Measurements from ENCODE around the gene ADGRF3.
A peak's percentile ranks its signal among the peaks of the same experiment; 100 is the strongest.
"Not testable (repeated sequence)": the region's sequence is repeated elsewhere in the genome, so short reads cannot be mapped to it uniquely, and the experiment has no call there.

Gene ADGRF3

DNA sequence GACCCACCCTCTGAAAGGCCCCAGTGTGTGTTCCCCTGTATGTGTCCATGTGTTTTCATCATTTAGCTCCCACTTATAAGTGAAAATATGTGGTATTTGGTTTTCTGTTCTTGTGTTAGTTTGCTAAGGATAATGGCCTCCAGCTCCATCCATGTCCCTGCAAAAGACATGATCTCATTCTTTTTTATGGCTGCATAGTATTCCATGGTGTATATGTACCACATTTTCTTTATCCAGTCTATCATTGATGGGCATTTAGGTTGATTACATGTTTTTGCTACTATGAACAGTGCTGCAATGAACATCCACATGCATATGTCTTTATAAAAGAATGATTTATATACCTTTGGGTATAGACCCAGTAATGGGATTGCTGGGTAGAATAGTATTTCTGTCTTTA, 22.1 kb downstream of the ADGRF3 start:
- H3K4me3 ChIP-seq; DNase-seq (ENCODE audit: low spot score in 2 of 2); H3K4me1 ChIP-seq; H3K27me3 ChIP-seq (ENCODE audit: low read depth); in situ Hi-C loops (cut with MboI; ENCODE audit: low sequenced_read_pairs); H3K36me3 ChIP-seq (replicated peaks); H3K9me3 ChIP-seq: not testable (repeated sequence)

DNA sequence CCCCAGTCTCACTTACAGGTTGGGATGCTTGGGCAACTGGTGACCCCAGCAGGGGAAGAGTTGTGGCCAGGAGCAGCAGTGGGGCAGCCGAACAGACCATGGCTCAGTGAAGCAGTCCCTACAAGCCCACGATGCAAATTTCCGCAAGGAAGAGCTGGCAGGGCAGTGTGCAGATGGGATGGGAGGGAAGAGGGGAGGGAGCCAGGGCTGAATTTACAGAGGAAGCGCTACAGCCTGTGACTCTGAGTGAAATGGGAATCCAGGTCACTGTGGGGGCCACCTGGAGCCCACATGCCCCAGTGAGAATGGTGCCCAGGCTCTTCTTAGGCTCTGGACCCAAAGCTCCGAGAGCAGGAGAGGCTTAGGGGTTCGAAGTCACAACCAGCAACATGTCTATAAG, 27.6 kb downstream of the ADGRF3 start:
- no peak for DNase-seq (ENCODE audit: low spot score in 2 of 2)
- Histone ChIP-seq H3K27me3 (ENCODE audit: low read depth) (peaks cover 2% of the 10 kb centered on the region), H3K4me1 (no peaks in the 10 kb centered on the region), H3K36me3 (replicated peaks) (no peaks in the 10 kb centered on the region), H3K9me3 (no peaks in the 10 kb centered on the region), H3K4me3 (no peak overlapping the region)
- in situ Hi-C loops (cut with MboI; ENCODE audit: low sequenced_read_pairs) = no loop called here

DNA sequence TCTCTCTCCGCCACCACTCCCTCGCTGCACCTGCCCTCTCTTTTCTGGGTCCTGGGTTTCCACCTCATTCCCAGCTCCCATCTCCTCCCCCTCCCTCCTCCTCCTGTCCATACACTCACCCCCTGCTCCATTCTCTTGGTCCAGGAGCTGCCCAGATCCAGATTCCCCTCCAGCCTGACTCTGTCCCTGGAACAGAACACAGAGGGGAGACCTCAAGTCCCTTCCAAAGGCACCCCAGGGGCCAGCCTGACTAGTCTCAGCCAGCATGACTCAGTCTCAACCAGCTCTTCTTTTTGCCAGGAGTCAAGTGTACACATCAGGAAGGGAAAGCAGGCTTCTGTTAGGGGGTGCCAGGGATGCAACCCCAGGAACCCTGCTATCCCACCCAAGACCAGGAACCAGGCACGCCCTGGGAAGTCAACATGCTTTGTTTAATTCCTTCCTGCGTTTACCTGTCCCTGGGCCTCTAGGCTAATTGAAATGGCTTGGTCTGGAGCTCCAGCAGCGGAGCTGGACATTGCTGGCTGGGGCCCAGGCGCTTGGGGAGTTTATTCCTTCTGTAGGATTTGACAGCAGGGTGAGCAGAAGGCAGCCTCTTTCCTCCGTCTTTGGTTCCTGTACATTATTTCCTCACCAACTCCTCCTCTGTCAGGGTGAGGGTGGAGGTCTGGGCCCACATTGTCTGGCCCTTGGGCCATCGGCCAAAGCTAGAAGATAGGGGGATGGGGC, 29.0 kb downstream of the ADGRF3 start:
- no peaks in the 10 kb centered on the region for H3K4me1 ChIP-seq
- no peak for DNase-seq (ENCODE audit: low spot score in 2 of 2)
- peaks cover 2% of the 10 kb centered on the region for H3K27me3 ChIP-seq (ENCODE audit: low read depth)
- no peaks in the 10 kb centered on the region for H3K36me3 ChIP-seq (replicated peaks)
- no peak overlapping the region for H3K4me3 ChIP-seq
- in situ Hi-C loops (cut with MboI; ENCODE audit: low sequenced_read_pairs) = no loop called here
- no peaks in the 10 kb centered on the region for H3K9me3 ChIP-seq

DNA sequence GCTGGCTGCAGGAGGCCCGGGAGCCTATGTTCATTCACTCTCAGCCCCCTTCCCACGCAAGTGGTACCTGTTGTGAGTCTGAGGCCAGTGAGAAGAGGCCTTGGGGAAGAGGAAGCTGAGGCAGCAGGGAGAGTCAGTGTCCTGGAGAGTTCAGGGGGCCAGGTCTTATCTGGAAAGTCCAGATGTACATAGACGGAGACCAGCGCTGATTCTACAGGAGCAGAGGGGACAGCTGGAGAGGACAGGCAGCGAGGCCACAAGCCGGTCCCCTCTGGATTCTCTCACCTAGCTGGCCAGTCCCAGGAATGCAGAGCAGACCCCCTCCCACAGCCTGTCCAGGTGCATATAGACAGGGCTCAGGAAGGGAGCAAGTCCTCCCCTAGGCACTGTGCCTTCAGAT, 29.7 kb downstream of the ADGRF3 start:
- DNase-seq (ENCODE audit: low spot score in 2 of 2) = no peak
- H3K4me3 ChIP-seq = no peak overlapping the region
- H3K9me3 ChIP-seq = no peaks in the 10 kb centered on the region
- H3K36me3 ChIP-seq (replicated peaks) = no peaks in the 10 kb centered on the region
- peaks cover 2% of the 10 kb centered on the region; the same call in 1 of the 2 replicates for H3K27me3 ChIP-seq (ENCODE audit: low read depth)
- H3K4me1 ChIP-seq = no peaks in the 10 kb centered on the region
- in situ Hi-C loops (cut with MboI; ENCODE audit: low sequenced_read_pairs) = no loop called here

DNA sequence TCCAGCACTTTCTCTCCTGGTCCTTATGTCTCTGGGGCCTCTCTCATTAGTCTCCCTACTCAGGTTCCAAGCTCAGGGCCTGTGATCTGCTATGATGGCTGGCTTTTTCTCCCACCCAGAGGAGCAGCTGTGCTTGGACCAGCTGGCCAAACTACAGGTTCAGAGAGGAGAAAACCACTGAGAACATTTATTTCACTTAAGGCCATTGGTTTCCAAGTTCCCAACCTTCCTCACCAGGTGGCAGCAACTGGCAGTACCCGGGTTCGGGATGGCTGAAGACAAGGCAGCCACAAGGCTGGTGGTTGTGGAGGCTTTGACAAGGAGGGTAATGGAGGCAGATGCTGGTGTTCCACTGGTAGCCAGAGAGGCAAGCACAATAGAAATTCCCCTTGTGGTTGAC, 30.5 kb downstream of the ADGRF3 start:
- no peaks in the 10 kb centered on the region for H3K36me3 ChIP-seq (replicated peaks)
- DNase-seq (ENCODE audit: low spot score in 2 of 2) = no peak
- peaks cover 2% of the 10 kb centered on the region; the same call in 1 of the 2 replicates for H3K27me3 ChIP-seq (ENCODE audit: low read depth)
- in situ Hi-C loops (cut with MboI; ENCODE audit: low sequenced_read_pairs) = no loop called here
- no peak overlapping the region for H3K4me3 ChIP-seq
- H3K9me3 ChIP-seq = no peaks in the 10 kb centered on the region
- no peaks in the 10 kb centered on the region for H3K4me1 ChIP-seq

DNA sequence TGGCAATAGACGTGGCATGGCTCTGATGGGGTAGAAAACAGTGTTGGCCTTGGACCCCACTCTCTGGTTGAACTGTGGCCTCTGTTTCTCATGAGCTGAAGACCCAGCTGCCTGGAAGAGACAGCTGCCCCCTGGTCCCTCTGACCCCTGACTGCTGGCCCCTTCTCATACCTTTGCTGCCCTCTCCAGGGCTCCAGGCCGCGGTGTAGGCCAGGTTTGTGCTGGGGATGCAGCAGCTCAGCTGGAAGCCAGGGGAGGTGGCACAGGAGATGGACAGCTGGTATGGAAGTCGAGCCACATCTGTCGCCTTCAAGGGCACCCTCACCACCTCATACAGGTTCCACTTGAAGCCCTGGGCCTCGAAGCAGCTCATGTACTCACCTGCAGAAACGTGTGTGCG, 32.3 kb downstream of the ADGRF3 start:
- Histone ChIP-seq H3K4me1 (no peaks in the 10 kb centered on the region), H3K27me3 (ENCODE audit: low read depth) (peaks cover 3% of the 10 kb centered on the region; the same call in 1 of the 2 replicates), H3K4me3 (no peak overlapping the region), H3K36me3 (replicated peaks) (no peaks in the 10 kb centered on the region), H3K9me3 (no peaks in the 10 kb centered on the region)
- in situ Hi-C loops (cut with MboI; ENCODE audit: low sequenced_read_pairs) = no loop called here
- DNase-seq (ENCODE audit: low spot score in 2 of 2) = no peak

DNA sequence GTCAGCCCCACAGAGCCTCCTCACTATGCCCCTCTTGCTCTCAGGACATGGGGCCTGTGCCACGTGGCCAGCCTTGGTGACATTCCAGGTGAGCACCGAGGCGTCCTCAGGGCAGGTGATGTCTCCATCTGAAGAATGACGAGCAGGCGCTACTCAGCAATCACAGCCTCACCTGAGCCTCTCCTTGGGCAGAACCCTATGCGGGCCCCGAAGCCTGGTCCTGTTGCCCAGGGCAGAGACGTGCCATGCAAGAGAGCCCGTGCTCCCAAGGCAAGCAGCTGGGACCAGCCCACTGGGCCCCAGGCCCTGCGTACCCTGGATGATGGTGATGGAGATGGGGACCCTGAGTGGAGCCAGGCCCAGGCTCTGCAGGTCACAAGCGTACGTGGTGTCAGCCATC, 33.1 kb downstream of the ADGRF3 start:
- Histone ChIP-seq H3K36me3 (replicated peaks) (no peaks in the 10 kb centered on the region), H3K4me3 (no peak overlapping the region), H3K9me3 (no peaks in the 10 kb centered on the region), H3K27me3 (ENCODE audit: low read depth) (0 out of 2 replicates have a peak, but pooled peaks cover 3% of the 10 kb centered on the region), H3K4me1 (no peaks in the 10 kb centered on the region)
- no peak for DNase-seq (ENCODE audit: low spot score in 2 of 2)
- in situ Hi-C loops (cut with MboI; ENCODE audit: low sequenced_read_pairs) = no loop called here

DNA sequence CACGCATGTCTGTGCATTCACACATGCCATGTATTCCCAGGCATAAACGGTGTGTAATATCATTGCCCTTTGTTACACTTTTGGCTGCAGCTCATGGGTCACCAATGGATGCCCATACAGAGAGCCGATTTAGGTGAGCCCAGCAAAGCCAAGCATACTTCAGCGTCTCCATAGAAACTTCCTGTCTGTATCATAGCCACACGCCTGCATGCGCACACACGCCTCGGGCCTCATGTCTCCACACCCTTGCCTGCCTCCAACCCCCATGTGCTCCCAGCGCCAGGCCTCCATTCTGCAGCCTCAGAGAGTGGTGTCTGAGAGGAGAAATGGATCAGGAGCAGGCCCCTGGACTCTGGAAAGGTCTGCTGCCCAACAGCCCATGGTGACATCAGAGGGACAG, 34.1 kb downstream of the ADGRF3 start:
- Histone ChIP-seq H3K36me3 (replicated peaks) (no peaks in the 10 kb centered on the region), H3K4me1 (no peaks in the 10 kb centered on the region), H3K4me3 (no peak overlapping the region), H3K27me3 (ENCODE audit: low read depth) (0 out of 2 replicates have a peak, but pooled peaks cover 3% of the 10 kb centered on the region), H3K9me3 (no peaks in the 10 kb centered on the region)
- in situ Hi-C loops (cut with MboI; ENCODE audit: low sequenced_read_pairs) = no loop called here
- DNase-seq (ENCODE audit: low spot score in 2 of 2) = no peak

DNA sequence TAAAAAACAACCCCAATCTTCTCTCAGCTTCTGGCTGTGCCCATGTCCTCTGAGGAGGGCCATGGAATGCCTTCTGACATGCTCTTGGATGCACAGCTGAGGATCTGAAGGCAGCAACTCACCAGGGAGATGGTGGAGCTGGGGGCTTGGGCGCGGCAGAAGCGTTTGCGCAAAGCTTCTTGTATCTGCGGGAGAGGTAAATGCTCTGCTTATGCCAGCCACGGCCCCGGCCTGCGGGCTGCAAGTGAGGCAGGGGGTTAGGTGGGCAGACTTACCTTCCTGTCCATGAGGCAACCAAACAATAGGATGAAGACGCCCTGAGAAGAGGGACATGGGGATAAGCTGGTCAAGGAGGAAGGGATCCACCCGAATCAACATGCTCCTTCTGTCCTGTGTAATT, 36.7 kb downstream of the ADGRF3 start:
- no peaks in the 10 kb centered on the region for H3K9me3 ChIP-seq
- H3K36me3 ChIP-seq (replicated peaks) = no peaks in the 10 kb centered on the region
- H3K4me1 ChIP-seq = no peaks in the 10 kb centered on the region
- 0 out of 2 replicates have a peak, but pooled peaks cover 3% of the 10 kb centered on the region for H3K27me3 ChIP-seq (ENCODE audit: low read depth)
- in situ Hi-C loops (cut with MboI; ENCODE audit: low sequenced_read_pairs) = no loop called here
- no peak overlapping the region for H3K4me3 ChIP-seq
- no peak for DNase-seq (ENCODE audit: low spot score in 2 of 2)

DNA sequence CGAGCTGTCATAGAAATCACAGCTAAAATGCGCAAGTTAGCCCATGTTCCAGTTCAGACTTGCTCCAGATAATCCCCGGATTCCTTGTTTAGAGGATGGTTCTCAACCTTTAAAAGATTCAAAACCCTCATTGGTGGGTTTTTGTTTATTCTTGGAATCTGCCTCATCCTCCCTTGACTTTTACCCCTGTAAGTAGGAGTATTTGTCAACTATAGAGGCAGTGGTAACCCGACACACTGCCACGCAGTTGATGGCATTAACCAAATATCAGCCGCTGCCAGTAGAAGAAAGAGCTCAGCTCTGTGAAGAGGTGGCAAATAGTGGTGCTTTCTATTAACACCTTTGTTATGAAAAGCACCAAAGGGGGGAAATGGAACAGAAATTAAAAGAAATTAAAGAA, 41.0 kb downstream of the ADGRF3 start:
- DNase-seq (ENCODE audit: low spot score in 2 of 2) = no peak
- in situ Hi-C loops (cut with MboI; ENCODE audit: low sequenced_read_pairs) = no loop called here

DNA sequence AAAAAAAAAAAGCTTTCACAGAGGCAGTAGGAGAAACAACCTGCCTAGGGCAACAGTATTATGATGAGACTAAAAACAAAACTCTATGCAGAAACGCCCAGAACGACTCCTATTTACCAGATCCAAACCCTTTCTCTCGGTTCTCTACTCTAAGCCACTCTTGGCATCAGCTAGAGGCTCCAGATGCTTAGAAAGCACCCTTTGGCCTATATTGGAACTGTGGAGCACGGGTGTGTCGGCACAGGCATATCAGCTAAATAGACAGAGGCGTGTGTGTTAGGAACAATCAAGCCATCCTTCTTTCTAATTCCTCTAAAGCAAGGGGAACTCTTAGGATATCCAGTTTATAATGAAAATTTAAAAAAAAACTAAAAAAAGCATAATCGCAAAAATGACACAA, 41.5 kb downstream of the ADGRF3 start:
- H3K4me3 ChIP-seq; in situ Hi-C loops (cut with MboI; ENCODE audit: low sequenced_read_pairs); H3K27me3 ChIP-seq (ENCODE audit: low read depth); H3K9me3 ChIP-seq; DNase-seq (ENCODE audit: low spot score in 2 of 2); H3K4me1 ChIP-seq; H3K36me3 ChIP-seq (replicated peaks): not testable (repeated sequence)

More for the DNA sequence above, 41.0 kb downstream of the ADGRF3 start:
- Histone ChIP-seq H3K4me1 (no peaks in the 10 kb centered on the region), H3K36me3 (replicated peaks) (no peaks in the 10 kb centered on the region), H3K4me3 (no peak overlapping the region), H3K27me3 (ENCODE audit: low read depth) (0 out of 2 replicates have a peak, but pooled peaks cover 3% of the 10 kb centered on the region), H3K9me3 (no peaks in the 10 kb centered on the region)

DNA sequence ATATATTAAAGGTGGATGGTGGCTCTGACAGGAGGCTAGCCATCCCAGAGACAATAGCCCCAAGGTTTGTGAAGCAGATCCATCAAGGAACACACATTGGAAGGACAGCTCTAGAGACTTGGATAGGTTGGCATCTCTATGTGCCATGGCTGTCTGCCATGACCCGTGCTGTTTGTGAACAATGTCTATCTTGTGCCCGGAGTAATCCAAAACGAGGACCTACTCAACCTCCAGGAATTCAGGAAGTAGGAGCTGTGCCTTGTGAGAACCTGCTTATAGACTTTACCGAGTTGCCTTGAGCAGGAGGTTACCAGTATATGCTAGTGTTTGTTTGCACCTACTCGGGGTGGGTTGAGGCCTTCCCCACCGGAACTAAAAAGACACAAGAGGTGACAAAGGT, 43.7 kb downstream of the ADGRF3 start:
- in situ Hi-C loops (cut with MboI; ENCODE audit: low sequenced_read_pairs) = no loop called here
- no peak for DNase-seq (ENCODE audit: low spot score in 2 of 2)
- Histone ChIP-seq H3K9me3 (no peaks in the 10 kb centered on the region), H3K36me3 (replicated peaks) (no peaks in the 10 kb centered on the region), H3K4me1 (peaks cover 21% of the 10 kb centered on the region), H3K27me3 (ENCODE audit: low read depth) (no peaks in the 10 kb centered on the region), H3K4me3 (no peak overlapping the region)

DNA sequence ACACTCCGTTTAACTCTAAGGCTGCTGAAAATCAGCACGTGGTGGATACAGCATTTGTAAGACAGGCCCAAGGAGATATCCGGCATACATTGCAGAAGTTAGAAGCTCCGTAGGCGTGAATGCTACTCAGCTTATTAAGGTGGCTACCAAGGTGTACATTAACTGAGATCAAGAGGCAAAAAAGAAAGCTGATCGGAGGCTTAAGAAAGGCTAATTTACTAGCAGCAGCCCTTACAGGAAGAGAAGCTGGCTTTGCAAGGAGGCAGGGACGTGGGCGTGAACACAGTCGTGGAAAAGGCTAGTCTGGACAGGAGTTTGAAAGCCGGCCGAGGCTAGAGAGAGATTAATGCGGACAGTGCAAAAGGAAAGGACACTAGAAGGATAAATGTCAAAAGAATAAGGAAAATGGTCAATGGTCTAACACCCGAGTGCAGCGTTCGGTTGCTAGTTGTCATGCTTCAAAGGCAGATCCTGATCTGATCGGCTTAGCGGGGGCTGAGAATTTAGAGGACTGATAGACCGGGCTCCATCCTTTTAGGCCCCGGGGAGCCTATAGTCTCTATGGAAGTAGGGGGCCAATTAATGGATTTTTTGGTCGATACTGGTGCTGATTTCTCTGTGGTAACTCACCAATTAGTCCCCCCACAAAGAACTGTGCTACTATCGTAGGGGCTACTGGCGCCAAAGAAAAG, 46.2 kb downstream of the ADGRF3 start:
- H3K4me3 ChIP-seq = no peak overlapping the region
- no peaks in the 10 kb centered on the region for H3K27me3 ChIP-seq (ENCODE audit: low read depth)
- in situ Hi-C loops (cut with MboI; ENCODE audit: low sequenced_read_pairs) = no loop called here
- H3K36me3 ChIP-seq (replicated peaks) = no peaks in the 10 kb centered on the region
- peaks cover 27% of the 10 kb centered on the region for H3K4me1 ChIP-seq
- peak in 1 of 2 experiments; percentile 38 for DNase-seq (ENCODE audit: low spot score in 2 of 2)
- H3K9me3 ChIP-seq = no peaks in the 10 kb centered on the region

DNA sequence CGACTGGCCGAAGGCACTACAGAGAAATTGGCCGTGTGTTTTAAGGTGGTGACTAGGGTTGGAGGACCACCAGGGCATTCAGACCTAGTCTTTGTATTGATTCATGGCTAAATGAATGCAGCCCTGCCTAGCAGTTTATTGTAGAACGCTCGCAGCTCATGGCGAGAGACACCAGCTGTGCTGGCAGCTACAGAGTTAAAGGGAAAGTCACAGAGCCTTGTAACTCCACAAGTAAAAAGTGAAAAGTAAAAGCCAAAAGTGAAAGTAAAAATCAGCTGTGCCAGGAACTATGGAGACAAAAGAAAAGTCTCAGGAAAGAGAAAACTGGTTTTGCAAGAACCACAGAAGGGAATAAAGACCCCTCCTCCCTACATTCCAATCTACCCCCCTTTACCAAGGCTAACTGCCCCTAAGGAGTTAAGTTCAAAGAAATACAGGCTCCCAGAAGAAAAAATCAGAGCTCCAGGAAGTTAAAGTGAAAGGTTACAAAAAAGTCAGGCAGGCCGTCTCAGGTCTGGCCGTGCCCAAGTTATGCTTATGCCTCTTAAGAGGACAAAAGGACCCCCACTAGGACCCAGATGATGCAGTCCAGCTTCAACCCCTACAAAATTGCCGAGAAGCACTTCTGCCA, 47.0 kb downstream of the ADGRF3 start:
- in situ Hi-C loops (cut with MboI; ENCODE audit: low sequenced_read_pairs) = no loop called here
- peak; percentile 30 to 37 for DNase-seq (ENCODE audit: low spot score in 2 of 2)
- Histone ChIP-seq H3K4me1 (peaks cover 27% of the 10 kb centered on the region), H3K27me3 (ENCODE audit: low read depth) (no peaks in the 10 kb centered on the region), H3K4me3 (0 out of 2 replicates have a peak overlapping the region, but pooled peaks have one; percentile 5), H3K36me3 (replicated peaks) (no peaks in the 10 kb centered on the region), H3K9me3 (no peaks in the 10 kb centered on the region)
